ENCODE measurements around the gene RNF166.

Gene RNF166

DNA sequence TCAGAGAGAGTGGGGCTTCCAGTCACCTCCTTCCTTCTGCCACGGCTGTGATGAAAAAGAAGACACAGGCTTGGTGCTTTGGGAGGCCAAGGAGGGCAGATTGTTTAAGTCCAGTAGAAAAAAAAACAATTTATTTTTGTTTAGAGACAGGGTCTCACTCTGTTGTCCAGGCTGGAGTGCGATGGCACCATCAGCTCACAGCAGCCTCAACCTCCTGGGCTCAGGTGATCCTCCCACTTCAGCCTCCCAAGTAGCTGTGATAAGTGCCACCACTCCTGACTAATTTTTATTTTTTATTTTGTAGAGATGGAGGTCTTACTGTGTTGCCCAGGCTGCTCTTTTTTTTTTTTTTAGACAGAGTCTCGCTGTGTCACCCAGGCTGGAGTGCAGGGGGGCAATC is 40.6 kb downstream of the RNF166 start:
- FAIRE-seq (no peak), DNase-seq (ENCODE audit: insufficient read length, low spot score) (no peak)
- TF ChIP-seq, protein P1, sequence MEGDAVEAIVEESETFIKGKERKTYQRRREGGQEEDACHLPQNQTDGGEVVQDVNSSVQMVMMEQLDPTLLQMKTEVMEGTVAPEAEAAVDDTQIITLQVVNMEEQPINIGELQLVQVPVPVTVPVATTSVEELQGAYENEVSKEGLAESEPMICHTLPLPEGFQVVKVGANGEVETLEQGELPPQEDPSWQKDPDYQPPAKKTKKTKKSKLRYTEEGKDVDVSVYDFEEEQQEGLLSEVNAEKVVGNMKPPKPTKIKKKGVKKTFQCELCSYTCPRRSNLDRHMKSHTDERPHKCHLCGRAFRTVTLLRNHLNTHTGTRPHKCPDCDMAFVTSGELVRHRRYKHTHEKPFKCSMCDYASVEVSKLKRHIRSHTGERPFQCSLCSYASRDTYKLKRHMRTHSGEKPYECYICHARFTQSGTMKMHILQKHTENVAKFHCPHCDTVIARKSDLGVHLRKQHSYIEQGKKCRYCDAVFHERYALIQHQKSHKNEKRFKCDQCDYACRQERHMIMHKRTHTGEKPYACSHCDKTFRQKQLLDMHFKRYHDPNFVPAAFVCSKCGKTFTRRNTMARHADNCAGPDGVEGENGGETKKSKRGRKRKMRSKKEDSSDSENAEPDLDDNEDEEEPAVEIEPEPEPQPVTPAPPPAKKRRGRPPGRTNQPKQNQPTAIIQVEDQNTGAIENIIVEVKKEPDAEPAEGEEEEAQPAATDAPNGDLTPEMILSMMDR (IDR thresholded peaks at IDR 0.05; ENCODE audit: insufficient read depth, missing control alignments): no peak

DNA sequence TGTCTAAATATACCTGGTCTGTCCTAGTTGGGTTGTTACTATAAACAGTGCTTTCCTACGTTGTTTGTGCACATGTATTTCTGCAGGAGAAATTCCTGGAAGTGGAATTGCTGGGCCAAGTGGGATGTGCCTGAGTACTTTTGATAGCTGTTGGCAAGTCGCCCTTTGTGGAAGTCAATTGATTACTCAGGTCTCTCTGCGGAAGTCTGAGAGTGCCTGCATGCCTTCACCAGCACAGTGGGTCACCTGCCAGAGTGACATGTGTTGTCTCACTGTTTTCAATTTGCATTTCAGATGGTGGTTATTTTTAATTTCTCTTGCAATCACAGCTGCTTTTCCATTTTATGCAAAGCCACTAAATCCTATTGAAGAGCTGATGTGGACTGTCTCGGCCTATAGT is 41.1 kb downstream of the RNF166 start:
- FAIRE-seq (no peak), DNase-seq (ENCODE audit: insufficient read length, low spot score) (no peak)
- TF ChIP-seq, protein P1 (IDR thresholded peaks at IDR 0.05; ENCODE audit: insufficient read depth, missing control alignments): no peak

DNA sequence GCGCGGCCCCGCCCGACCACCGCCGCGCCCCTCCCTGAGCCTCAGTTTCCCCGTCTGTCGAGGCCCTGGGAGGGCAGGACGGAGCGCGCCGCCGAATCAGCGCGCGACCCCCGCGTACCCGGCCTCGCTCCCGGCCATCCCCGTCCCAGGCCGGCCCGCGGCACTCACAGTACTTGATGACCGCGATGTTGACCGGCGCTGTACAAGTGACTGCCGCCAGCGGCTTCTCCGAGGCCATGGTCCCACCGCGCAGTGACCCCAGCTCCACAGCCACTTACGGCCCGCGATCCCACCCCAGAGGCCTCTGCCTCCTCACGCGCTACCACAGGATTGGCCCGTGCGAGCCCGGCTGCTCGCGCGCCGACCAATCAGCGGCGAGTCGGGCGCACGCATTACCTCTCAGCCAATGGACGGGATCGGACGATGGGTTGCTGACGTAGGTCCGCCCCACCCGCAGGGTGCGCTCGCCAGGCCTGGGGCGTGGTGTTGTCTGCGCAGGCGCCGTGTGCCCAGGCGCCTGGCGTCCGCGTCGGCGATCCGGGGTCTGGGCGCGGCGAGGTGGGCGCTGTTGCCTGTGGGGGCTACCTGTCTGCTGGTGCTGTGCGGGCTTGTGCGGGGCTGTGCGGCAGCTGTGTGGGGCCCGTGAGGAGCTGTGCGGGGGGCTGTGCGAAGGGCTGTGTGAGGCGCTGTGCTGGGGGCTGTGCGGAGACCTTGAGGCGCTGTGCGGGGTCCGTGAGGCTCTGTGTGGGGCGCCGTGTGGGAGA is 43.2 kb downstream of the RNF166 start, which contains the start of gene MVD:
MVD (minus strand) TSS at position 249 of the 764 bp plus-strand sequence; CDS start at position 238, 11 bp downstream.
- TF ChIP-seq, protein P1 (IDR thresholded peaks at IDR 0.05; ENCODE audit: insufficient read depth, missing control alignments): no peak
- FAIRE-seq: no peak
- DNase-seq (ENCODE audit: insufficient read length, low spot score): peak; percentile 83

DNA sequence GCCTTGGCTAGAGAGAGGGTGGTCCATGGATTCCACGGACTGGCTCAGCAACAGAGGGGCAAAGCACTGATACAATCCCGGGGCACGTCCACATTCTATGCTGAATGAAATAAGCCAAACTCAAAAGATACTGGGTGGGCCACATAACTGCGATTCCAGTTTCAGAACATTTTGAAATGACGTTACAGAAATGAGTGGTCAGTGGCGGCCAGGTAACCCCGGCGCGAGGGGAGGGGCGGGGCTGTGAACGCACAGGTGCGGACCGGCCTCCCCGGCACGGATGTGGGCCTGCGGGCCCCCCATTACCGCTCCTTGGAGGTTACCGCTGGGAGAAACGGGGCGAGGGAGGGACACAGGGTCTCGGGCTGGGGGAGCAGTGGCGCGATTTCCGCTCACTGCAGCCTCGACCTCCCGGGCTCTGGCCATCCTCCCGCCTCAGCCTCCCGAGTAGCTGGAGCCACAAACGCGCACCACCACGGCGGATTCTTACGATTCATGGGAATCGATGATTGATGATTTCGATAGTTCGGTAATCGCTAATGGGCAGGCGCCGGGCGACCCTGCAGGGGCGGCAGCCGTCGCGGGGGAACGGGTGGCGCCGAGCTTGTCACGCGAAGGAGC is 43.9 kb downstream of the RNF166 start:
- FAIRE-seq (no peak), DNase-seq (ENCODE audit: insufficient read length, low spot score) (no peak)
- TF ChIP-seq, protein P1 (IDR thresholded peaks at IDR 0.05; ENCODE audit: insufficient read depth, missing control alignments): no peak

DNA sequence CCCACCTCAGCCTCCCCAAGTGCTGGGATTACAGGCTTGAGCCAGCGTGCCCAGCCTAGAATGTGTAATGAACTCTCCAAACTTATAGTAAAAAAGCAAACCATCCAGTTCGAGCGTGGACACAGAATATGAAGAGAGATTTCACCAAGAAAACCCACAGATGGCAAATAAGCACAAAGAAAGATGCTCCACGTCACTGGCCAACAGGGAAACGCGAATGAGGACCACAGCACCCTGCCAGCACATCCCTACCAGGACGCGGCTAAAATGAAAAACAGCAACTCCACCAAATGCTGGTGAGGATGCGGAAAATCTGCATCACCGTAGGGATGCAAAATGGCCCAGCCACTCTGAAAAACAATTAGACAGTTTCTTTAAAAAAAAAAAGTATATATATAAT is 44.7 kb downstream of the RNF166 start:
- TF ChIP-seq, protein P1 (IDR thresholded peaks at IDR 0.05; ENCODE audit: insufficient read depth, missing control alignments): no peak
- DNase-seq (ENCODE audit: insufficient read length, low spot score) (no peak), FAIRE-seq (no peak)

DNA sequence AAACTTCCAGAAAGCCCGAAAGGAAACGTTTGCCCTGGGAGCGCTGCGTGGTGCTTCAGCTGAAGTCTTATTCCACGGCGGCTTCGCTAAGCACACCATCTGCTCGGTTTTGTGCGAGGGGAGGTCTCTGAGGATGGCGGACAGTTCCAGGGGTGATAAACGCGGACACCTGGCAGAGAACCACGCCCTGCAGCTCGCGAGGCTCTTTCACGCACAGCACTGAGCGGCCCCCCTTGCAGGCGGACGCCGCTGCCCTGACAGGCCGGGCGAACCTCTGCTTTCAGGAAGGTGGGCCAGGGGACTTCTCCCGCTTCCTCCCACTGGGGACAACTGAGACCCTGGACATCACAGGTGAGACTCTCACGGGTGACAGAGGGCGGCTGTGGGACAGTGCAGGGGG is 47.0 kb downstream of the RNF166 start:
- DNase-seq (ENCODE audit: insufficient read length, low spot score) (no peak), FAIRE-seq (no peak)
- TF ChIP-seq, protein P1 (IDR thresholded peaks at IDR 0.05; ENCODE audit: insufficient read depth, missing control alignments): no peak

DNA sequence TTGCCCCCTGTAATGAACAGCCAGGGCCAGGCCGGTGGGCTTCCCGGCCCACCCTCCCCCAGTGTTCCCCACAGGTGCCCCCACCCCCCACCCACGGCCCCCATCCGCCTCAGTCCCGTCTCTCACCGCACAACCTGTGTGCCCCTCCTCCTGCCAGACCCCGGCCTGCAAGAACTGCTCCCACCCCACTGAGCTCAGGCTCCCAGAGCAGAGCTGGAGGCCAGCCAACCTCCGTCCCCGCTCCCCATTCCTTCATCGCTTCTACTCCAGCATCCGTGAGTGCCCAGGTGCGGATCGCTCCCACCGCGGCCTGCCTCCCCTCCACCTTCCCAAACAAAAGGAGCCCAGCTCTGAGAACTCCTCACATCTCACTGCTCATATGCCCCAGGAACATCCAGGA is 47.5 kb downstream of the RNF166 start:
- DNase-seq (ENCODE audit: insufficient read length, low spot score) (no peak), FAIRE-seq (no peak)
- TF ChIP-seq, protein P1 (IDR thresholded peaks at IDR 0.05; ENCODE audit: insufficient read depth, missing control alignments): no peak
